Tibial nerve (tissue), 4 donors: ENCODE results near the gene CREBRF. TPM values are rescaled to one million over a fixed set of nuclear protein-coding genes. Genes with fewer than 3 reads are reported as not detected.
"Not testable (repeated sequence)": the region's sequence is repeated elsewhere in the genome, so short reads cannot be mapped to it uniquely, and the experiment has no call there.

ENCODE experiments used
- DNase-seq, 2 donors: peaks; one replicate each; pipeline ENCODE4 v3.0.0-alpha.2; 2019; ENCODE audit warnings: low spot score in 2 of 2
- H3K27ac ChIP-seq, 4 donors: fragments of 200-600 bp; sonication (generic) in 3 of 4; one replicate each; pipeline ENCODE4 v1.5.1; 2017 to 2019; ENCODE audit warnings: mild to moderate bottlenecking in 1 of 4
- H3K27me3 ChIP-seq, 2 donors: fragments of 200-600 bp; sonication (generic) in 1 of 2; one replicate each; pipeline versions ENCODE4 v1.5.1 to v1.6.0; 2017 to 2019
- H3K36me3 ChIP-seq, 3 donors: fragments of 200-600 bp; sonication (generic); one replicate each; pipeline ENCODE4 v1.5.1; 2018 to 2019
- H3K4me1 ChIP-seq, 4 donors: fragments of 200-600 bp; sonication (generic) in 3 of 4; one replicate each; pipeline ENCODE4 v1.5.1; 2017 to 2019
- H3K4me3 ChIP-seq, 4 donors: fragments of 200-600 bp; sonication (generic) in 3 of 4; one replicate each; pipeline ENCODE4 v1.5.1; 2017 to 2019; ENCODE audit warnings: mild to moderate bottlenecking in 1 of 4, moderate library complexity in 1 of 4
- H3K9me3 ChIP-seq, 4 donors: fragments of 200-600 bp; sonication (generic) in 3 of 4; one replicate each; pipeline ENCODE4 v1.5.1; 2017 to 2019
- EP300 ChIP-seq, 2 donors: sonication (generic); formaldehyde crosslinking; IDR thresholded peaks; one replicate each; pipeline ENCODE4 v1.6.1; 2017; ENCODE audit warnings: antibody characterized with exemption in 2 of 2, mild to moderate bottlenecking in 1 of 2
- POLR2A ChIP-seq, 2 donors: fragments of 450-650 bp; IDR thresholded peaks; one replicate each; pipeline ENCODE4 v1.6.1; 2017; ENCODE audit warnings: antibody characterized with exemption in 2 of 2, mild to moderate bottlenecking in 2 of 2, moderate library complexity in 2 of 2
- WGBS, 2 donors: methylation state at CpG; one replicate each; pipeline ENCODE4 v1.1.5; 2018; 5-methylcytosine and 5-hydroxymethylcytosine counted together
- total RNA-seq, 4 donors: library from RNA; depleted of rRNA; stranded (reverse); fragments of >200 nt; gene quantifications; one replicate each; pipeline ENCODE4 v1.1.0, GENCODE V29; 2016
- TF ChIP-seq, protein P1 (sequence below), 5 experiments: fragments of 200-600 bp in 3 of 5; fragments of 450-650 bp in 2 of 5; sonication (generic) in 3 of 5; IDR thresholded peaks; one replicate each; pipeline ENCODE4 v1.5.1; 2016 to 2019; ENCODE audit warnings: antibody characterized with exemption in 5 of 5, mild to moderate bottlenecking in 3 of 5, moderate library complexity in 2 of 5

CREBRF gene
- total RNA-seq, 4 donors from 2014 or later, result 31.2 to 46.3 (median 40.5) TPM

DNA sequence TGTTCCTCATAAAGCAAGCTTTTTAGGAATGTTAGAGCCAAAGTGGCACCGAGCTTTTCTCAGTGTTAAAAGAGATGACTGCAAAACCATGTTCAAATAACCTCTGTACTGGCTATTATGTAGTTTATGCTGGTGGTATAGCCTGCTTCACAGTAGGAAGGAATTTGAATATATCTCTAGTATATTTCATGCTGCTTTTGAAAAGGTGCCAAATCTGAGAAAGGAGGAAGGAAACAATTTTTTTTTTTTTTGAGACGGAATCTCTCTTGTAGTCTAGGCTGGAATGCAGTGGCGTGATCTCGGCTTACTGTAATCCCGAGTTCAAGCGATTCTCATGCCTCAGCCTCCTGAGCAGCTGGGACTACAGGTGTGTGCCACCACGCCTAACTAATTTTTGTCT, 13.5 kb downstream of the CREBRF start:
- DNase-seq, result no peak
- Histone ChIP-seq H3K9me3 (no peaks in the 10 kb centered on the region), H3K4me1 (peaks cover 0 to 53% (median 12%) of the 10 kb centered on the region in 4 donors), H3K27ac (no peak overlapping the region), H3K4me3 (no peak overlapping the region), H3K36me3 (no peaks in the 10 kb centered on the region), H3K27me3 (no peaks in the 10 kb centered on the region)
- TF ChIP-seq POLR2A (IDR thresholded peaks at IDR 0.05) (no peak), EP300 (IDR thresholded peaks at IDR 0.05) (no peak)
- TF ChIP-seq, protein P1, sequence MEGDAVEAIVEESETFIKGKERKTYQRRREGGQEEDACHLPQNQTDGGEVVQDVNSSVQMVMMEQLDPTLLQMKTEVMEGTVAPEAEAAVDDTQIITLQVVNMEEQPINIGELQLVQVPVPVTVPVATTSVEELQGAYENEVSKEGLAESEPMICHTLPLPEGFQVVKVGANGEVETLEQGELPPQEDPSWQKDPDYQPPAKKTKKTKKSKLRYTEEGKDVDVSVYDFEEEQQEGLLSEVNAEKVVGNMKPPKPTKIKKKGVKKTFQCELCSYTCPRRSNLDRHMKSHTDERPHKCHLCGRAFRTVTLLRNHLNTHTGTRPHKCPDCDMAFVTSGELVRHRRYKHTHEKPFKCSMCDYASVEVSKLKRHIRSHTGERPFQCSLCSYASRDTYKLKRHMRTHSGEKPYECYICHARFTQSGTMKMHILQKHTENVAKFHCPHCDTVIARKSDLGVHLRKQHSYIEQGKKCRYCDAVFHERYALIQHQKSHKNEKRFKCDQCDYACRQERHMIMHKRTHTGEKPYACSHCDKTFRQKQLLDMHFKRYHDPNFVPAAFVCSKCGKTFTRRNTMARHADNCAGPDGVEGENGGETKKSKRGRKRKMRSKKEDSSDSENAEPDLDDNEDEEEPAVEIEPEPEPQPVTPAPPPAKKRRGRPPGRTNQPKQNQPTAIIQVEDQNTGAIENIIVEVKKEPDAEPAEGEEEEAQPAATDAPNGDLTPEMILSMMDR (IDR thresholded peaks at IDR 0.05), result no peak
- 70 to 75% methylated on average over 7 of the region's 7 CpGs for WGBS, 2 donors

DNA sequence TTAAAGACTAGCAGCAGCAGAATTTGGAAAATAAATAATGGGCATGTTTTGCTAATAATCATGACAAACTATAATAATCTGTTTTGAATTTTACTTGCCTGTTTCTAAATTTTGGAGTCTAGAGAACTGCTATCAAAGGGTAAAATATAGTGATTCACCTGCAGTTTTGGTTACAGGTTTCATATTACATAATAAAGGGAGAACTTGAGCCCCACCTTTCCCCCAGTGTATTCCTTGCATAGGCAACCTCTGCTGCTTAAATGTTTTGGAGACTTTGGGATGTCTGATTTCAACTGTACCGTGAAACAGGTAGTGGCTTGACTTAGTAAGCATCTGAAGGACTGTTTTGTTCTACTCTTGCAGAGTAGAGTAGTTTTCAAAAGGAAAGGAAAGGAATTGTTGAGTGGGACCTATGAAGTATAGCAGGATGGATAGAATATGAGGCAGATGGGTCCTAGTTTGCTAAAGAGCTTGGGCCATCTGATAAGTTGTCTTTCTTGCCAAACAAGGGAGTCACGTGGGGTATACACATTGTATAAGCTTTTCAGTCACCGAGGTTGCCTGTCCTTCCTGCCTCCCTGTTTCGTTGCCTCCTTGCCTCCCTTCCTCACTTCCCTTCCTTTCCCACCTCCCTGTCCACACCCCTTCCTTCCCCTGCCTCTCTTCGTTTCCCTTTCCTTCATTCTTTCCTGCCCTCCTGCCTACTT, 19.1 kb downstream of the CREBRF start:
- DNase-seq, result no peak
- no peak overlapping the region for H3K27ac ChIP-seq
- peaks cover 0 to 32% (median 2%) of the 10 kb centered on the region in 4 donors for H3K4me1 ChIP-seq
- no peaks in the 10 kb centered on the region for H3K36me3 ChIP-seq
- TF ChIP-seq POLR2A (IDR thresholded peaks at IDR 0.05) (no peak), EP300 (IDR thresholded peaks at IDR 0.05) (no peak)
- TF ChIP-seq, protein P1 (IDR thresholded peaks at IDR 0.05), result no peak
- 85 to 88% methylated on average over 5 of the region's 5 CpGs for WGBS, 2 donors
- no peak overlapping the region for H3K4me3 ChIP-seq
- H3K27me3 ChIP-seq, result no peaks in the 10 kb centered on the region
- no peaks in the 10 kb centered on the region for H3K9me3 ChIP-seq

DNA sequence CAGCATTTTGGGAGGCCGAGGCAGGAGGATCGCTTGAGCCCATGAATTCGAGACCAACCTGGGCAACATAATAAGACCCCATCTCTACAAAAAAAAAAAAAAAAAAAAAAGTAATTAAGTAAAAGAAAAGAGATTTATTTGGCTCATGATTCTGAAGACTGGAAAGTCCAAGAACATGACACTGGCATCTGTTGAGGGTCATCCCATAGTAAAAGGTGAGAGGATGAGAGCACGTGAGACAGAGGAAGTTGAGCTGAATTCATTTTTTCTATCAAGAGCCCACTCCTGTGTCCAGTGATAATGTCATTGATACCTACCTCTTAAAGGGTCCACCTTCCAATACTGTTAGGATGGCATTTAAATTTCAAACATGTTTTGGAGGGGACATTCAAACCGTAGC, 19.8 kb downstream of the CREBRF start:
- H3K27ac ChIP-seq, result no peak overlapping the region
- TF ChIP-seq POLR2A (IDR thresholded peaks at IDR 0.05) (no peak), EP300 (IDR thresholded peaks at IDR 0.05) (no peak)
- TF ChIP-seq, protein P1 (IDR thresholded peaks at IDR 0.05), result no peak
- H3K4me3 ChIP-seq, result no peak overlapping the region
- no peaks in the 10 kb centered on the region for H3K9me3 ChIP-seq
- H3K27me3 ChIP-seq, result no peaks in the 10 kb centered on the region
- DNase-seq, result no peak
- 92 to 93% methylated on average over 5 of the region's 5 CpGs for WGBS, 2 donors
- peaks cover 0 to 6% (median 0%) of the 10 kb centered on the region in 3 donors for H3K36me3 ChIP-seq
- peaks cover 0 to 35% (median 2%) of the 10 kb centered on the region in 4 donors for H3K4me1 ChIP-seq

DNA sequence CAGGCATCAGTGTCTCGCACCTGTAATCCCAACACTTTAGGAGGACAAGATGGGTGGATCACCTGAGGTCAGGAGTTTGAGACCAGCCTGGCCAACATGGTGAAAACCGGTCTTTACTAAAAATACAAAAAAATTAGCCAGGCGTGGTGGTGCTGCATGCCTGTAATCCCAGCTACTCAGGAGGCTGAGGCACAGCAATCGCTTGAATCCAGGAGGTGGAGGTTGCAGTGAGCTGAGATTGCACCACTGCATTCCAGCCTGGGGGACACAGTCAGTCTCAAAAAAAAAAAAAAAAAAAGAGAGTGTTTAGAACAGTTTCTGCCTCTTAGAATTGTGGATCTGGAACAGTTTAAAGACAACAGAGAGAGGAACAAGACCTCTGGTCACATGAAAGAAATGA, 20.3 kb downstream of the CREBRF start:
- H3K9me3 ChIP-seq, result not testable (repeated sequence)

DNA sequence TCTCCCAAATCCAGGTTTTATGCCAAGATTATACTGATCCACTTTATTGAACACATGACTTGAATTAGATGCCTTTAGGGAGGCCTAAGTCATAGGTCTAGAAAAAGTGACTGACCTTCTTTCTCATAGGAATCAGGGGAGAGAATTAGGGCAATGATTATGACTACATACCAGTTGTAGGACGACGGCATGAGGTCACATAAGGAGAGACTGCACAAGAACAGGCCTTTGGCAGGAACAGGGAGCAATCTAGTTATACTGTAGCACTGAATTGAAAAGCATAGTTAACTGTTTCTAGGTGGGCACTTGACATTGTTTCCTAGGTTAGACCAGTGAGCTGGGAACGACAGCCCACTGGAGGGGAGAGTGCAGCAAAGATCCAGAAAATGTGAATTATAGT, 22.7 kb downstream of the CREBRF start:
- Histone ChIP-seq H3K27me3 (no peaks in the 10 kb centered on the region), H3K27ac (no peak overlapping the region), H3K4me1 (peaks cover 0 to 31% (median 2%) of the 10 kb centered on the region in 4 donors), H3K4me3 (no peak overlapping the region), H3K9me3 (no peaks in the 10 kb centered on the region), H3K36me3 (peaks cover 0 to 21% (median 0%) of the 10 kb centered on the region in 3 donors)
- TF ChIP-seq POLR2A (IDR thresholded peaks at IDR 0.05) (no peak), EP300 (IDR thresholded peaks at IDR 0.05) (no peak)
- TF ChIP-seq, protein P1 (IDR thresholded peaks at IDR 0.05), result no peak
- no peak for DNase-seq
- WGBS, 2 donors, result 45 to 49% methylated on average over 3 of the region's 3 CpGs

More for the DNA sequence above, 20.3 kb downstream of the CREBRF start:
- H3K4me3 ChIP-seq, H3K27me3 ChIP-seq, H3K27ac ChIP-seq, DNase-seq: not testable (repeated sequence)
- 88 to 98% methylated on average over 4 of the region's 4 CpGs for WGBS, 2 donors
- Histone ChIP-seq H3K36me3 (peaks cover 0 to 11% (median 0%) of the 10 kb centered on the region in 3 donors), H3K4me1 (peaks cover 0 to 37% (median 2%) of the 10 kb centered on the region in 4 donors)
